HCT116 (cell line): ENCODE data around the gene ARMS2. TPM values are rescaled to one million over a fixed set of nuclear protein-coding genes. Genes with fewer than 3 reads are reported as not detected.

Source experiments
- ATAC-seq: fragments of 200-7000 bp; cut with Tn5 transposase; 2 replicates; pipeline ENCODE4 v1.9.1; 2020; ENCODE audit warnings: mild to moderate bottlenecking, moderate library complexity
- BruUV-seq: library from RNA; stranded (reverse); fragments of 400-500 nt; replicated peaks from 2 replicates; lab custom pipeline; 2021; lab: Mats Ljungman, UMichigan
- CTCF ChIA-PET: fragments of 300-600 bp; sonication (Branson Sonifier 250); formaldehyde crosslinking; loops from one replicate; lab custom pipeline; 2021; ENCODE audit warnings: antibody characterized with exemption; lab: Charles Lee
- POLR2A ChIA-PET: fragments of 300-600, 350-600 bp; sonication (Branson Sonifier 250); formaldehyde crosslinking; loops from one replicate; lab custom pipeline; 2021; ENCODE audit warnings: antibody characterized with exemption; lab: Charles Lee
- RAD21 ChIA-PET, 2 experiments: fragments of 300-600 bp; sonication (Branson Sonifier 250); formaldehyde crosslinking; loops; one replicate each; lab custom pipeline; 2023; ENCODE audit warnings: low total read pairs in 2 of 2; ENCODE audit not compliant: uncharacterized antibody in 2 of 2, unreplicated experiment in 2 of 2, low non-redundant PET in 1 of 2; lab: Charles Lee
- DNase-seq: peaks from one replicate; pipeline ENCODE4 v3.0.0-alpha.2; 2010; ENCODE audit warnings: low read depth, low spot score
- H2AFZ ChIP-seq: fragments of 200-600 bp; shearing (Covaris generic), sonication (generic); 2 replicates; pipeline ENCODE4 v1.6.1; 2017; ENCODE audit warnings: low read depth, mixed run types, mixed read lengths, antibody characterized with exemption, low read length; ENCODE audit not compliant: poor library complexity, severe bottlenecking
- H3K27ac ChIP-seq: 2 replicates; pipeline ENCODE4 v1.5.1; 2012; ENCODE audit warnings: low read depth, low read length
- H3K27me3 ChIP-seq: fragments of 200-600 bp; sonication (generic); 2 replicates; pipeline ENCODE4 v1.6.1; 2016; ENCODE audit warnings: mixed run types, low read length, mixed read lengths; ENCODE audit not compliant: insufficient read depth
- H3K36me3 ChIP-seq, 2 experiments: fragments of 200-500 bp in 1 of 2; fragments of 200-600 bp in 1 of 2; sonication (Bioruptor generic) in 1 of 2; sonication (generic) in 1 of 2; 2 replicates each; pipeline versions ENCODE4 v1.5.1 to v1.6.1; 2014 to 2016; ENCODE audit warnings: low read length in 2 of 2, inconsistent platforms in 1 of 2, mixed read lengths in 1 of 2, mixed run types in 1 of 2; ENCODE audit not compliant: insufficient read depth in 2 of 2, control insufficient read depth in 1 of 2
- H3K4me1 ChIP-seq, 2 experiments: fragments of 200-600 bp in 1 of 2; sonication (generic) in 1 of 2; 2 replicates each; pipeline versions ENCODE4 v1.5.1 to v1.6.1; 2012 to 2017; ENCODE audit warnings: low read length in 2 of 2, inconsistent platforms in 1 of 2, mild to moderate bottlenecking in 1 of 2, mixed read lengths in 1 of 2, mixed run types in 1 of 2, moderate library complexity in 1 of 2; ENCODE audit not compliant: insufficient read depth in 2 of 2, control insufficient read depth in 1 of 2
- H3K4me2 ChIP-seq: fragments of 200-600 bp; sonication (generic); 2 replicates; pipeline ENCODE4 v1.6.1; 2017; ENCODE audit warnings: mixed run types, low read length, mixed read lengths
- H3K4me3 ChIP-seq, 2 experiments: fragments of 200-600 bp in 1 of 2; sonication (generic) in 1 of 2; replicated peaks in 1 of 2; 2 replicates each; pipeline ENCODE4 v1.5.1; 2011 to 2016; ENCODE audit warnings: low read length in 2 of 2, control low read depth in 1 of 2, low read depth in 1 of 2, mild to moderate bottlenecking in 1 of 2, mixed read lengths in 1 of 2, mixed run types in 1 of 2
- H3K79me2 ChIP-seq: fragments of 200-600 bp; sonication (generic); 2 replicates; pipeline ENCODE4 v1.6.1; 2017; ENCODE audit warnings: mild to moderate bottlenecking, mixed run types, low read length, moderate library complexity, mixed read lengths; ENCODE audit not compliant: insufficient read depth
- H3K9ac ChIP-seq: fragments of 200-600 bp; sonication (generic); 2 replicates; pipeline ENCODE4 v1.6.1; 2016; ENCODE audit warnings: low read length, mixed read lengths
- H3K9me2 ChIP-seq: fragments of 200-600 bp; sonication (generic), shearing (Covaris generic); 2 replicates; pipeline ENCODE4 v1.6.1; 2017; ENCODE audit warnings: mixed run types, mild to moderate bottlenecking, moderate library complexity; ENCODE audit not compliant: insufficient read depth
- H3K9me3 ChIP-seq, 2 experiments: fragments of 200-500 bp in 1 of 2; fragments of 200-600 bp in 1 of 2; sonication (Bioruptor generic) in 1 of 2; sonication (generic) in 1 of 2; 2 replicates each; pipeline ENCODE4 v1.6.1; 2014 to 2017; ENCODE audit warnings: low read length in 2 of 2, mixed read lengths in 2 of 2, inconsistent platforms in 1 of 2, low read depth in 1 of 2, mild to moderate bottlenecking in 1 of 2, mixed run types in 1 of 2, moderate library complexity in 1 of 2; ENCODE audit not compliant: control insufficient read depth in 1 of 2, insufficient read depth in 1 of 2
- H4K20me1 ChIP-seq: fragments of 200-600 bp; sonication (generic), shearing (Covaris generic); 2 replicates; pipeline ENCODE4 v1.6.1; 2017; ENCODE audit warnings: mixed run types, mild to moderate bottlenecking, moderate library complexity; ENCODE audit not compliant: insufficient read depth
- CBX3 ChIP-seq: IDR thresholded peaks from 2 replicates; pipeline ENCODE4 v1.6.1; 2012; ENCODE audit warnings: low read depth
- CTCF ChIP-seq, 3 experiments: fragments of 200-600 bp in 1 of 3; sonication (generic) in 1 of 3; IDR thresholded peaks in 2 of 3; conservative IDR thresholded peaks in 1 of 3; 2 replicates each; pipeline ENCODE4 v1.5.1; 2012 to 2017; ENCODE audit warnings: low read depth in 2 of 3, low read length in 2 of 3, antibody characterized with exemption in 1 of 3, borderline replicate concordance in 1 of 3, control low read depth in 1 of 3, mild to moderate bottlenecking in 1 of 3, mixed read lengths in 1 of 3, mixed run types in 1 of 3, moderate library complexity in 1 of 3; ENCODE audit not compliant: insufficient read depth in 1 of 3
- EGR1 ChIP-seq: IDR thresholded peaks from 2 replicates; pipeline ENCODE4 v1.6.1; 2012; ENCODE audit warnings: low read depth
- ELF1 ChIP-seq: IDR thresholded peaks from 2 replicates; pipeline ENCODE4 v1.6.1; 2012; ENCODE audit warnings: low read depth, borderline replicate concordance
- EZH2 ChIP-seq: fragments of 200-600 bp; sonication (generic); IDR thresholded peaks from 2 replicates; pipeline ENCODE4 v1.6.1; 2017; ENCODE audit warnings: antibody characterized with exemption, mixed run types
- EZH2phosphoT487 ChIP-seq: fragments of 200-600 bp; IDR thresholded peaks from 2 replicates; pipeline ENCODE4 v1.6.1; 2018; ENCODE audit warnings: antibody characterized with exemption, borderline replicate concordance
- MAX ChIP-seq: IDR thresholded peaks from 2 replicates; pipeline ENCODE4 v1.6.1; 2012
- POLR2A ChIP-seq: IDR thresholded peaks from 2 replicates; pipeline ENCODE4 v1.7.0; 2011; ENCODE audit warnings: borderline replicate concordance; ENCODE audit not compliant: insufficient read depth, insufficient read length; ENCODE audit errors: extremely low read depth
- POLR2AphosphoS5 ChIP-seq: IDR thresholded peaks from 2 replicates; pipeline ENCODE4 v1.6.1; 2011; ENCODE audit warnings: mild to moderate bottlenecking, low read depth, low read length, moderate library complexity
- SP1 ChIP-seq: IDR thresholded peaks from 2 replicates; pipeline ENCODE4 v1.6.1; 2012; ENCODE audit warnings: low read depth
- ZNF274 ChIP-seq: fragments of 200-500 bp; sonication (Bioruptor generic); IDR thresholded peaks from 2 replicates; pipeline ENCODE4 v1.6.1; 2014; ENCODE audit warnings: mild to moderate bottlenecking, low read depth, low read length, inconsistent platforms
- intact Hi-C: fragments of 100-400 bp; cut with micrococcal nuclease; formaldehyde crosslinking; loops from 2 replicates; pipeline ENCODE4 v1.10.0; 2022
- total RNA-seq: library from RNA; stranded (reverse); gene quantifications from one replicate; pipeline ENCODE4 v1.2.1, GENCODE V29; 2021; ENCODE audit not compliant: unreplicated experiment
- TF ChIP-seq, protein P1 (sequence below): IDR thresholded peaks from 2 replicates; pipeline ENCODE4 v1.6.1; 2011; ENCODE audit warnings: mild to moderate bottlenecking, low read length, moderate library complexity; ENCODE audit not compliant: insufficient replicate concordance; ENCODE audit errors: extremely low read depth

Gene ARMS2
- total RNA-seq, 1 experiment from 2014 or later = not detected

DNA sequence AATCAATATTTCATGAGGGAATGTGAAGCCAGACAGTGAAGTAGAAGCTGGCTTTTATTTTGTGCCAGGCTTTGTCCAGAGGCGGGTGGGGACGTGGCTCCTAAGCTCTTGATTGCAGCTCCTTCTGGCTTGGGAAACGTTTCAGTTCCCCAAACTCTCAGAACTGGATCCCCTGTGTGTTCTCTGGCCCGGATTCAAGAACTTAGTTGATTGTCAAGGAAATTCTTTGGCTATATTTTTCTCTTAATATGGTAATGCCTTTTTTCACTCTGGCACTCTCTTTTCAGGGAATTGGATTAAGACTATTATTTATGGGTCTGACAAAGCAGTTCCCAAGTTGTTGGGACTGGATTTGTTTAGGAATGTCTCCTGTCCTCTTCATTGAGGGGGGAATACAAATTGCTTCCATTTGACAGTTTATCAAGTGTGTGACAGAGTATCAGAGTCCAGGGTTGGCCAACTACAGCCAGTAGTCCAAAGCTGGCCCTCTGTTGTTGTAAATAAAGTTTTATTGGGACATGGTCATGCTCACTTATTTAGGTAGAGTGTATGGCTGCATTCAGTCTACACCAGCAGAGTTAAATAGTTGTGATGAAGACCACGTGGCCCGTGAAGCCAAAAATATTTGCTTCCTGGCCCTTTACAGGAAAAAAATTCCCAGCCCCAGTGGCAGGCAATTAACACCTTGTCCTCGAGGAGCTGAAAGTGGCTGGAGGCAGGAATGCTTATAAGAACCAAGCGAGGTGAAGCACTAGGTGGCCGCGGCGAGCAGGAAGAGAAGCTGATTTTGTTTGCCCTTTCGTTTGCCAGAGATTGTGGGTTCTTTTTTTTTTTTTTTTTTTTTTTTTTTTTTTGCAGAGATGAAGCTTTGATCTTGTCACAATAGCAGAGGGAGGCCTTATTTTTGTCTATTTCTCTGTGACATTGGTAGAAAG is 41.2 kb downstream of the ARMS2 start:
- peak overlapping the region; percentile 23 for H3K27ac ChIP-seq
- no peaks in the 10 kb centered on the region for H4K20me1 ChIP-seq
- H3K36me3 ChIP-seq = no peaks in the 10 kb centered on the region
- peak overlapping the region; percentile 93 for H2AFZ ChIP-seq
- H3K9me2 ChIP-seq = no peaks in the 10 kb centered on the region
- TF ChIP-seq CBX3 (peak; percentile 24; the same call in 1 of the 2 replicates), ELF1 (no peak), ZNF274 (no peak), EZH2 (no peak), MAX (peak; percentile 38), SP1 (no peak), POLR2AphosphoS5 (no peak)
- ChIA-PET POLR2A (interaction anchor here (0.7 kb wide), 1 partner anchor 8 kb away, joined by 4 read pairs; no protein-coding TSS in a partner anchor), RAD21 (interaction anchor here in 1 of 2 experiments (0.8 to 1.4 kb wide), 2 partner anchors 70 to 197 kb away, joined by 3 to 4 read pairs; no protein-coding TSS in a partner anchor), CTCF (interaction anchor here (0.6 to 2.6 kb wide), 11 partner anchors 8 to 228 kb away, joined by 3 to 15 read pairs (median 4); no protein-coding TSS in a partner anchor)
- TSS peak; percentile 69 for BruUV-seq
- DNase-seq (peak; percentile 21), ATAC-seq (peak; percentile 21)
- H3K27me3 ChIP-seq = no peaks in the 10 kb centered on the region
- H3K4me2 ChIP-seq = peak overlapping the region; percentile 82
- no peaks in the 10 kb centered on the region for H3K79me2 ChIP-seq
- peak overlapping the region; percentile 41 for H3K9ac ChIP-seq
- intact Hi-C loops = no loop called here
- H3K4me3 ChIP-seq = peak overlapping the region; percentile 18 to 47
- no peaks in the 10 kb centered on the region for H3K9me3 ChIP-seq
- peaks cover 11 to 46% of the 10 kb centered on the region in 2 experiments for H3K4me1 ChIP-seq

DNA sequence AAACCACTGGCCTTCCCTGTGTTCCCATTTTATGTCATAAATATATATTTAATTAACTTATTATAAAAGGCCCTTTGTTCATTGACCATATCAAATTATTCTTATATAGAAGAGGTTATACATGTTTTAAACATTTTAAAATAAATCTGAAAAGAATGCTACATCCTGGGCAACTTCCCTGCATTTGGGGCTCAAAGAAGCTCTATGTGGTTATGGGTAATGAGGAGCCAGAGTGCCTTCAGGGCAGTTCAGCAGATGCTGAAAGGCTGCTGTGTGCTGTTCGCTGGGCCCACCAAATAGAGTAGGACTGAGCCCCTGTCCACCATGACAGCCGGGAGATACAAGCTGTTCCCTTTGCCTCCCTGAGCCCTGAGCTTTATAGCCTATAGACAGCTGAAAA is 42.8 kb downstream of the ARMS2 start:
- ChIA-PET RAD21 (no interaction called here), CTCF (interaction anchor here (1.0 kb wide), 1 partner anchor 68 kb away, joined by 3 read pairs; no protein-coding TSS in a partner anchor), POLR2A (no interaction called here)
- no peak for DNase-seq
- H3K9me2 ChIP-seq = no peaks in the 10 kb centered on the region
- H3K4me3 ChIP-seq = no peak overlapping the region
- no peaks in the 10 kb centered on the region for H3K79me2 ChIP-seq
- no peak for ATAC-seq
- intact Hi-C loops = no loop called here
- no peak overlapping the region for H3K27ac ChIP-seq
- H3K9ac ChIP-seq = no peak overlapping the region
- no peaks in the 10 kb centered on the region for H3K36me3 ChIP-seq
- no TSS peak for BruUV-seq
- H3K9me3 ChIP-seq = no peaks in the 10 kb centered on the region
- H2AFZ ChIP-seq = no peak overlapping the region
- H4K20me1 ChIP-seq = no peaks in the 10 kb centered on the region
- no peaks in the 10 kb centered on the region for H3K27me3 ChIP-seq
- no peak overlapping the region for H3K4me2 ChIP-seq
- peaks cover 11 to 39% of the 10 kb centered on the region in 2 experiments for H3K4me1 ChIP-seq
- TF ChIP-seq, protein P1, sequence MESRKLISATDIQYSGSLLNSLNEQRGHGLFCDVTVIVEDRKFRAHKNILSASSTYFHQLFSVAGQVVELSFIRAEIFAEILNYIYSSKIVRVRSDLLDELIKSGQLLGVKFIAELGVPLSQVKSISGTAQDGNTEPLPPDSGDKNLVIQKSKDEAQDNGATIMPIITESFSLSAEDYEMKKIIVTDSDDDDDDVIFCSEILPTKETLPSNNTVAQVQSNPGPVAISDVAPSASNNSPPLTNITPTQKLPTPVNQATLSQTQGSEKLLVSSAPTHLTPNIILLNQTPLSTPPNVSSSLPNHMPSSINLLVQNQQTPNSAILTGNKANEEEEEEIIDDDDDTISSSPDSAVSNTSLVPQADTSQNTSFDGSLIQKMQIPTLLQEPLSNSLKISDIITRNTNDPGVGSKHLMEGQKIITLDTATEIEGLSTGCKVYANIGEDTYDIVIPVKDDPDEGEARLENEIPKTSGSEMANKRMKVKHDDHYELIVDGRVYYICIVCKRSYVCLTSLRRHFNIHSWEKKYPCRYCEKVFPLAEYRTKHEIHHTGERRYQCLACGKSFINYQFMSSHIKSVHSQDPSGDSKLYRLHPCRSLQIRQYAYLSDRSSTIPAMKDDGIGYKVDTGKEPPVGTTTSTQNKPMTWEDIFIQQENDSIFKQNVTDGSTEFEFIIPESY = no peak
- no peak for TF ChIP-seq ELF1
- no peak for TF ChIP-seq ZNF274
- no peak for TF ChIP-seq POLR2A
- TF ChIP-seq EGR1 = no peak
- TF ChIP-seq EZH2phosphoT487 = no peak
- no peak for TF ChIP-seq CTCF (IDR thresholded peaks at IDR 0.05 in 2 of 3, conservative IDR thresholded peaks at IDR 0.05 in 1 of 3; ENCODE audit: borderline replicate concordance in 1 of 3, insufficient read depth in 1 of 3, low read depth in 2 of 3, low read length in 2 of 3)
- no peak for TF ChIP-seq CBX3
- TF ChIP-seq MAX = no peak
